Esophagus squamous epithelium (tissue), 4 donors: ENCODE results near the gene NEU4.

ENCODE experiments used
- POLR2A ChIP-seq, 4 donors: fragments of 450-650 bp; IDR thresholded peaks; one replicate each; pipeline ENCODE4 v1.6.1; 2017; ENCODE audit warnings: antibody characterized with exemption in 4 of 4, mild to moderate bottlenecking in 4 of 4, moderate library complexity in 3 of 4
- TF ChIP-seq, protein P1 (sequence below), 6 experiments: fragments of 450-650 bp in 4 of 6; fragments of 200-600 bp in 2 of 6; sonication (generic) in 2 of 6; IDR thresholded peaks; one replicate each; pipeline ENCODE4 v1.5.1; 2016 to 2019; ENCODE audit warnings: antibody characterized with exemption in 6 of 6, mild to moderate bottlenecking in 4 of 6, moderate library complexity in 4 of 6

DNA sequence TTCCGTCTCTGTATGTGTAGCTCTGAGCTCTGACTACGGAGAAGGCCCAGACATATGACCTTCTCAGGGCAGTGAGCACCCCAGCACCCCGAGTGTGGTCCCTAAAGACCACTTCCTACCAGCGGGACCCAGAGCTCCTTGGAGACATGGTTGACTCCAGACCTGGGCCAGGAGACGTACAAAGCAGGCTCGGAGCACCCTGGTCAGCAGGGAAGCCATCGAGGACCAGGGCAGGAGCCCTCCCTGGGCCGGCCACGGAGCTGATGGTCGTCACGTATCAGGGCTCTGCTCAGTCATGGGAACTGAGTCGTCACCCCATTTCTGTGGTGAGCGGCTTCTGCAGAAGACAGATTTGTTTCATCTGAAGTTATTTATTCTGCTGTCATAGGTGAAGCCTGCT lies 12.8 kb upstream of the NEU4 start:
- TF ChIP-seq, protein P1, sequence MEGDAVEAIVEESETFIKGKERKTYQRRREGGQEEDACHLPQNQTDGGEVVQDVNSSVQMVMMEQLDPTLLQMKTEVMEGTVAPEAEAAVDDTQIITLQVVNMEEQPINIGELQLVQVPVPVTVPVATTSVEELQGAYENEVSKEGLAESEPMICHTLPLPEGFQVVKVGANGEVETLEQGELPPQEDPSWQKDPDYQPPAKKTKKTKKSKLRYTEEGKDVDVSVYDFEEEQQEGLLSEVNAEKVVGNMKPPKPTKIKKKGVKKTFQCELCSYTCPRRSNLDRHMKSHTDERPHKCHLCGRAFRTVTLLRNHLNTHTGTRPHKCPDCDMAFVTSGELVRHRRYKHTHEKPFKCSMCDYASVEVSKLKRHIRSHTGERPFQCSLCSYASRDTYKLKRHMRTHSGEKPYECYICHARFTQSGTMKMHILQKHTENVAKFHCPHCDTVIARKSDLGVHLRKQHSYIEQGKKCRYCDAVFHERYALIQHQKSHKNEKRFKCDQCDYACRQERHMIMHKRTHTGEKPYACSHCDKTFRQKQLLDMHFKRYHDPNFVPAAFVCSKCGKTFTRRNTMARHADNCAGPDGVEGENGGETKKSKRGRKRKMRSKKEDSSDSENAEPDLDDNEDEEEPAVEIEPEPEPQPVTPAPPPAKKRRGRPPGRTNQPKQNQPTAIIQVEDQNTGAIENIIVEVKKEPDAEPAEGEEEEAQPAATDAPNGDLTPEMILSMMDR (IDR thresholded peaks at IDR 0.05): no peak
- TF ChIP-seq POLR2A (IDR thresholded peaks at IDR 0.05): no peak
